Calu3 (cell line): ENCODE data around the gene CHD5. TPM values are rescaled to one million over a fixed set of nuclear protein-coding genes. Genes with fewer than 3 reads are reported as not detected.

Experiments
- BruUV-seq: library from RNA; stranded (reverse); fragments of 400-500 nt; replicated peaks from 2 replicates; lab custom pipeline; 2021; lab: Mats Ljungman, UMichigan
- CTCF ChIA-PET: fragments of 300-600 bp; sonication (Branson Sonifier 250); formaldehyde crosslinking; loops from one replicate; lab custom pipeline; 2022; ENCODE audit warnings: antibody characterized with exemption; lab: Charles Lee
- DNase-seq: peaks from one replicate; pipeline ENCODE4 v3.0.0; 2022
- H3K27ac Mint-ChIP-seq: one replicate; pipeline ENCODE4 v1.8.0; 2022; ENCODE audit warnings: mixed read lengths; ENCODE audit not compliant: unreplicated experiment
- H3K27me3 Mint-ChIP-seq: one replicate; pipeline ENCODE4 v1.8.0; 2022; ENCODE audit warnings: mixed read lengths; ENCODE audit not compliant: unreplicated experiment
- H3K36me3 Mint-ChIP-seq: one replicate; pipeline ENCODE4 v1.8.0; 2022; ENCODE audit warnings: mild to moderate bottlenecking, moderate library complexity, mixed read lengths; ENCODE audit not compliant: insufficient read depth, unreplicated experiment
- H3K4me1 Mint-ChIP-seq: one replicate; pipeline ENCODE4 v1.8.0; 2022; ENCODE audit warnings: mild to moderate bottlenecking, low read depth, mixed read lengths; ENCODE audit not compliant: unreplicated experiment
- H3K4me3 Mint-ChIP-seq: one replicate; pipeline ENCODE4 v1.8.0; 2022; ENCODE audit warnings: mild to moderate bottlenecking, low read depth, moderate library complexity, mixed read lengths; ENCODE audit not compliant: unreplicated experiment
- H3K9me3 Mint-ChIP-seq: one replicate; pipeline ENCODE4 v1.8.0; 2022; ENCODE audit warnings: low read depth, mixed read lengths; ENCODE audit not compliant: unreplicated experiment
- CTCF ChIP-seq: fragments of 200-600 bp; IDR thresholded peaks from one replicate; pipeline ENCODE4 v1.8.0; 2022; ENCODE audit warnings: antibody characterized with exemption; ENCODE audit not compliant: unreplicated experiment
- intact Hi-C: fragments of 100-400 bp; cut with micrococcal nuclease; formaldehyde crosslinking; loops from one replicate; pipeline ENCODE4 v1.10.0; 2022; ENCODE audit not compliant: unreplicated experiment
- total RNA-seq: library from RNA; stranded (reverse); gene quantifications from 2 replicates; pipeline ENCODE4 v1.2.3, GENCODE V29; 2022

CHD5 gene
- total RNA-seq, 1 experiment from 2014 or later, result 0.28 TPM

DNA sequence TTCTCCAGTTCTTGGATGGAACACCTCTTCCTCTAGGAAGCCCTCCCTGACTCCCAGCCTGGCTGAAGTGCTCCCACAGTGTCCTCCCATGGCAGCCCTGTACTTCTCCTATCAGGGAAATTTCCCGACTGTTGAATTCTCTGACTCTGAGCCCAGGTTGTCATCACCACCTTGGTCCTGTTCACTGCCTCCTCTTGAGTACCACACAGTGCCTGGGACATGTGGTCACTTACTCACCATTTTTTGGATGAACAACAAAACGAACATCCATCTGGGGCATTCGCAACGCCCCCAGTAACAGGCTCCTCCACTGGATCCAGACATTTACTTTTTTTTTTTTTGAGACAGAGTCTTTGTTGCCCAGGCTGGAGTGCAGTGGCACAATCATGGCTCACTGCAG is 37.4 kb downstream of the CHD5 start:
- Mint-ChIP-seq H3K27me3 (peaks cover 40% of the 10 kb centered on the region), H3K4me1 (peaks cover 7% of the 10 kb centered on the region), H3K27ac (no peak overlapping the region), H3K36me3 (no peaks in the 10 kb centered on the region), H3K4me3 (no peak overlapping the region), H3K9me3 (no peaks in the 10 kb centered on the region)
- CTCF ChIA-PET, result no interaction called here
- BruUV-seq, result no TSS peak
- no peak for TF ChIP-seq CTCF
- intact Hi-C loops, result no loop called here
- no peak for DNase-seq

GRCh38 chr1:6142036-6142621 is 38.0 kb downstream of the CHD5 start:
- peaks cover 47% of the 10 kb centered on the region for H3K27me3 Mint-ChIP-seq
- intact Hi-C loops, result no loop called here
- H3K4me1 Mint-ChIP-seq, result peaks cover 7% of the 10 kb centered on the region
- H3K36me3 Mint-ChIP-seq, result no peaks in the 10 kb centered on the region
- H3K9me3 Mint-ChIP-seq, result no peaks in the 10 kb centered on the region
- DNase-seq, result no peak
- CTCF ChIA-PET, result interaction anchor here (1.2 kb wide), 1 partner anchor 12 kb away, joined by 4 read pairs; no protein-coding TSS in a partner anchor
- H3K4me3 Mint-ChIP-seq, result no peak overlapping the region
- no peak overlapping the region for H3K27ac Mint-ChIP-seq
- no TSS peak for BruUV-seq
- TF ChIP-seq CTCF, result no peak

GRCh38 chr1:6141592-6141991 is 38.5 kb downstream of the CHD5 start:
- CTCF ChIA-PET, result interaction anchor here (1.2 kb wide), 1 partner anchor 11 kb away, joined by 4 read pairs; no protein-coding TSS in a partner anchor
- BruUV-seq, result no TSS peak
- H3K27me3 Mint-ChIP-seq, result peaks cover 49% of the 10 kb centered on the region
- peak; percentile 14 for DNase-seq
- no peak for TF ChIP-seq CTCF
- H3K4me1 Mint-ChIP-seq, result peaks cover 7% of the 10 kb centered on the region
- no peak overlapping the region for H3K27ac Mint-ChIP-seq
- intact Hi-C loops, result no loop called here
- no peaks in the 10 kb centered on the region for H3K9me3 Mint-ChIP-seq
- no peak overlapping the region for H3K4me3 Mint-ChIP-seq
- no peaks in the 10 kb centered on the region for H3K36me3 Mint-ChIP-seq

GRCh38 chr1:6140413-6140812 is 39.7 kb downstream of the CHD5 start:
- Mint-ChIP-seq H3K4me3 (no peak overlapping the region), H3K27ac (no peak overlapping the region), H3K9me3 (no peaks in the 10 kb centered on the region), H3K27me3 (peaks cover 51% of the 10 kb centered on the region), H3K36me3 (no peaks in the 10 kb centered on the region), H3K4me1 (peaks cover 7% of the 10 kb centered on the region)
- CTCF ChIA-PET, result no interaction called here
- no peak for DNase-seq
- intact Hi-C loops, result no loop called here
- no peak for TF ChIP-seq CTCF
- no TSS peak for BruUV-seq
